Measurements from ENCODE around the gene HAUS3.

DNA sequence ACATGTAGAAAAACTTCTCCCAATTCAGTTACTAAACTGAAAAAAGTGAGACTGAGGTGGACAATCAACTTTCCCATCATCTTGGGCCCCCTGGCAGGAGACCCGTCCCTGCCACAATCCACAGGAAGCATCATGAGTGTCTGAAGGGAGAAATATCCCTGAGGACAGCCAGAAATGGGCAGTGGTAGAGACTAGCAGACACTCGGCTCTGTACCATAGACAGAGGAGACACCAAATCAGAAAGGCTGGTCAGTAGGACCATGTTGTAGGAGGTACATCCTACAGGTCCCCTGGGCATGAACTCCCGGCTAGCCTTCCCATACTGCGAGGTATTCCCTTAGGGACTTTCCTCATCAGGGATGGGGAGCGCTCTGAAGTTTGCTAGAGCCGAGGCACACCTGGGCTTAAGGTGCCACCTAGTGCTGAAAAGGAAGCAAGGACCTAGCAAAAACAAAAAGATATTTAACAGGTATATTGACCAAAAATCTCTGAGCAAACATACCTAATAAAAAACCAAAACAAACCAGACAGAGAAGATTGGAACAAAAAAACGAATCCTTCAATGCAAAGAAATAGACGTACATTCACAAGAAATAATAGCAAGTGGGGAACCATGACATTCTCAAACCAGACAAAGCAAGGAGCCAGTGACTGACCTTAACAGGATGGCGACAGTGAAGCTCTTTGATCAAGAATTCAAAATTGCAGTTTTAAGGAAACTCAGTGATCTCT is 55.6 kb downstream of the HAUS3 start:
- TF ChIP-seq, protein P1, sequence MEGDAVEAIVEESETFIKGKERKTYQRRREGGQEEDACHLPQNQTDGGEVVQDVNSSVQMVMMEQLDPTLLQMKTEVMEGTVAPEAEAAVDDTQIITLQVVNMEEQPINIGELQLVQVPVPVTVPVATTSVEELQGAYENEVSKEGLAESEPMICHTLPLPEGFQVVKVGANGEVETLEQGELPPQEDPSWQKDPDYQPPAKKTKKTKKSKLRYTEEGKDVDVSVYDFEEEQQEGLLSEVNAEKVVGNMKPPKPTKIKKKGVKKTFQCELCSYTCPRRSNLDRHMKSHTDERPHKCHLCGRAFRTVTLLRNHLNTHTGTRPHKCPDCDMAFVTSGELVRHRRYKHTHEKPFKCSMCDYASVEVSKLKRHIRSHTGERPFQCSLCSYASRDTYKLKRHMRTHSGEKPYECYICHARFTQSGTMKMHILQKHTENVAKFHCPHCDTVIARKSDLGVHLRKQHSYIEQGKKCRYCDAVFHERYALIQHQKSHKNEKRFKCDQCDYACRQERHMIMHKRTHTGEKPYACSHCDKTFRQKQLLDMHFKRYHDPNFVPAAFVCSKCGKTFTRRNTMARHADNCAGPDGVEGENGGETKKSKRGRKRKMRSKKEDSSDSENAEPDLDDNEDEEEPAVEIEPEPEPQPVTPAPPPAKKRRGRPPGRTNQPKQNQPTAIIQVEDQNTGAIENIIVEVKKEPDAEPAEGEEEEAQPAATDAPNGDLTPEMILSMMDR (IDR thresholded peaks at IDR 0.05; ENCODE audit: insufficient read depth, low read length, poor library complexity, severe bottlenecking) = peak; percentile 69
- TF ChIP-seq EZH2phosphoT487 (conservative IDR thresholded peaks at IDR 0.05; ENCODE audit: low read length) = no peak
